Measurements from ENCODE around the gene CHRNA10. TPM values are rescaled to one million over a fixed set of nuclear protein-coding genes. Genes with fewer than 3 reads are reported as not detected.

The CHRNA10 gene
- total and polyA plus RNA-seq, 2 of the 13 experiments (the other 11 are each of a cell fraction or from before 2014, with no cell fraction given) = 0.53 to 0.71 TPM

GRCh38 chr11:3639841-3640240 is 31.3 kb downstream of the CHRNA10 start:
- no peak for TF ChIP-seq ZSCAN22 (CRISPR knock-in tag; IDR thresholded peaks at IDR 0.05)
- TF ChIP-seq ZNF777 (CRISPR knock-in tag; IDR thresholded peaks at IDR 0.05) = no peak
- no peak for TF ChIP-seq RAD21 (CRISPR knock-in tag; IDR thresholded peaks at IDR 0.05)
- no peak for TF ChIP-seq KDM6A (CRISPR knock-in tag; IDR thresholded peaks at IDR 0.05; ENCODE audit: low read depth)
- TF ChIP-seq ZNF83 (CRISPR knock-in tag; IDR thresholded peaks at IDR 0.05; ENCODE audit: borderline replicate concordance) = no peak
- DNase-seq (ENCODE audit: low spot score) (no peak), ATAC-seq (no peak), FAIRE-seq (no peak)
- no TSS peak for BruUV-seq (replicated peaks)
- Histone ChIP-seq H3K79me2 (ENCODE audit: insufficient read depth, low read length) (no peaks in the 10 kb centered on the region), H3K27ac (ENCODE audit: extremely low read length, insufficient read depth, low read length) (no peak overlapping the region), H3K4me3 (replicated peaks in 1 of 3; ENCODE audit: insufficient read depth in 1 of 3, low read depth in 2 of 3, low read length in 3 of 3) (no peak overlapping the region), H3K9ac (ENCODE audit: insufficient read depth, low read depth, low read length) (no peak overlapping the region), H3K4me2 (ENCODE audit: low read depth, low read length) (no peak overlapping the region), H3K27me3 (ENCODE audit: control insufficient read depth in 1 of 2, insufficient read depth in 2 of 2, low read length in 2 of 2) (peaks cover under 1 to 22% of the 10 kb centered on the region in 2 experiments; a peak in 3 of 5 replicates), H2AFZ (ENCODE audit: low read length) (no peak overlapping the region), H3K36me3 (replicated peaks in 1 of 2; ENCODE audit: control insufficient read depth in 1 of 2, insufficient read depth in 2 of 2, low read length in 2 of 2) (no peaks in the 10 kb centered on the region), H3K9me3 (ENCODE audit: low read length) (no peaks in the 10 kb centered on the region), H3K4me1 (ENCODE audit: insufficient read depth, low read length) (peaks cover 13% of the 10 kb centered on the region), H4K20me1 (ENCODE audit: insufficient read depth, low read length) (no peaks in the 10 kb centered on the region; the same call in 1 of the 2 replicates)
- ChIA-PET POLR2A (no interaction called here), CTCF (ENCODE audit: low intra/inter-chr PET ratio, low total read pairs) (no interaction called here)
- 67% methylated on average over 14 of the region's 14 CpGs for WGBS (ENCODE audit: low lambda C conversion rate)
- intact Hi-C loops (cut with micrococcal nuclease; ENCODE audit: unreplicated experiment) (no loop called here), in situ Hi-C loops (cut with HindIII; ENCODE audit: extremely low pct_ligation_motif_present, low pct_unique_long_range_greater_than_20kb) (no loop called here)

GRCh38 chr11:3638513-3638912 is 32.7 kb downstream of the CHRNA10 start:
- peaks cover 4 to 31% of the 10 kb centered on the region in 2 experiments; a peak in 4 of 5 replicates for H3K27me3 ChIP-seq (ENCODE audit: control insufficient read depth in 1 of 2, insufficient read depth in 2 of 2, low read length in 2 of 2)
- no TSS peak for BruUV-seq (replicated peaks)
- intact Hi-C loops (cut with micrococcal nuclease; ENCODE audit: unreplicated experiment) (no loop called here), in situ Hi-C loops (cut with HindIII; ENCODE audit: extremely low pct_ligation_motif_present, low pct_unique_long_range_greater_than_20kb) (no loop called here)
- H3K27ac ChIP-seq (ENCODE audit: extremely low read length, insufficient read depth, low read length) = no peak overlapping the region
- no peak overlapping the region for H3K4me3 ChIP-seq (replicated peaks in 1 of 3; ENCODE audit: insufficient read depth in 1 of 3, low read depth in 2 of 3, low read length in 3 of 3)
- no peaks in the 10 kb centered on the region for H3K79me2 ChIP-seq (ENCODE audit: insufficient read depth, low read length)
- no peak overlapping the region for H3K4me2 ChIP-seq (ENCODE audit: low read depth, low read length)
- no peak for DNase-seq (ENCODE audit: low spot score)
- no peaks in the 10 kb centered on the region for H3K9me3 ChIP-seq (ENCODE audit: low read length)
- CTCF ChIA-PET (ENCODE audit: low intra/inter-chr PET ratio, low total read pairs) = no interaction called here
- H3K36me3 ChIP-seq (replicated peaks in 1 of 2; ENCODE audit: control insufficient read depth in 1 of 2, insufficient read depth in 2 of 2, low read length in 2 of 2) = no peaks in the 10 kb centered on the region
- WGBS (ENCODE audit: low lambda C conversion rate) = 39% methylated on average over 3 of the region's 5 CpGs
- H2AFZ ChIP-seq (ENCODE audit: low read length) = no peak overlapping the region
- no peak for FAIRE-seq
- H3K9ac ChIP-seq (ENCODE audit: insufficient read depth, low read depth, low read length) = no peak overlapping the region
- no peaks in the 10 kb centered on the region; the same call in 1 of the 2 replicates for H4K20me1 ChIP-seq (ENCODE audit: insufficient read depth, low read length)
- H3K4me1 ChIP-seq (ENCODE audit: insufficient read depth, low read length) = peaks cover 12% of the 10 kb centered on the region
- ATAC-seq = no peak
- POLR2A ChIA-PET = no interaction called here
- no peak for TF ChIP-seq ZBTB10 (CRISPR knock-in tag; IDR thresholded peaks at IDR 0.05; ENCODE audit: borderline replicate concordance)
- TF ChIP-seq LBX2 (CRISPR knock-in tag; IDR thresholded peaks at IDR 0.05; ENCODE audit: borderline replicate concordance) = no peak
- no peak for TF ChIP-seq PHB2 (IDR thresholded peaks at IDR 0.05; ENCODE audit: partially characterized antibody)
- TF ChIP-seq THAP7 (CRISPR knock-in tag; IDR thresholded peaks at IDR 0.05) = no peak
- no peak for TF ChIP-seq HDAC6 (IDR thresholded peaks at IDR 0.05; ENCODE audit: low read depth, low read length)
- TF ChIP-seq IKZF1 (IDR thresholded peaks at IDR 0.05) = no peak
- TF ChIP-seq RELA (CRISPR knock-in tag; IDR thresholded peaks at IDR 0.05) = no peak
- no peak for TF ChIP-seq ZBTB21 (CRISPR knock-in tag; IDR thresholded peaks at IDR 0.05)
- no peak for TF ChIP-seq ZNF678 (CRISPR knock-in tag; IDR thresholded peaks at IDR 0.05)
- TF ChIP-seq HNRNPK (IDR thresholded peaks at IDR 0.05; ENCODE audit: low read depth, low read length, poor library complexity, severe bottlenecking) = no peak
- TF ChIP-seq ZNF850 (CRISPR knock-in tag; conservative IDR thresholded peaks at IDR 0.05) = no peak
- TF ChIP-seq ZFP90 (CRISPR knock-in tag; IDR thresholded peaks at IDR 0.05; ENCODE audit: borderline replicate concordance) = no peak
